Loucy (cell line): ENCODE results near the gene IFT80.

Source experiments
- H2AFZ ChIP-seq: fragments of 200-600 bp; sonication (generic); 2 replicates; pipeline ENCODE4 v1.6.0; 2016; ENCODE audit warnings: antibody characterized with exemption, mild to moderate bottlenecking, low read length, moderate library complexity
- H3F3A ChIP-seq: fragments of 200-600 bp; 2 replicates; pipeline ENCODE4 v1.6.0; 2016; ENCODE audit warnings: antibody characterized with exemption, low read depth, mild to moderate bottlenecking
- H3K27me3 ChIP-seq: fragments of 200-600 bp; sonication (generic); 2 replicates; pipeline ENCODE4 v1.6.1; 2014; ENCODE audit warnings: low read length, mild to moderate bottlenecking; ENCODE audit not compliant: insufficient read depth, poor library complexity, severe bottlenecking
- H3K36me3 ChIP-seq: fragments of 200-600 bp; sonication (generic); 2 replicates; pipeline ENCODE4 v1.6.1; 2016; ENCODE audit warnings: low read length; ENCODE audit not compliant: insufficient read depth
- H3K4me1 ChIP-seq: fragments of 200-600 bp; sonication (generic); 2 replicates; pipeline ENCODE4 v1.5.1; 2014; ENCODE audit warnings: low read length, mild to moderate bottlenecking; ENCODE audit not compliant: insufficient read depth, poor library complexity, severe bottlenecking
- H3K4me2 ChIP-seq: fragments of 200-600 bp; sonication (generic); 2 replicates; pipeline ENCODE4 v1.6.0; 2014; ENCODE audit warnings: antibody characterized with exemption, low read length, low read depth, mild to moderate bottlenecking; ENCODE audit not compliant: poor library complexity, severe bottlenecking
- H3K4me3 ChIP-seq: fragments of 200-600 bp; sonication (generic); 2 replicates; pipeline ENCODE4 v1.5.1; 2014; ENCODE audit warnings: low read length, mild to moderate bottlenecking, mixed read lengths; ENCODE audit not compliant: poor library complexity, severe bottlenecking
- H3K79me2 ChIP-seq: fragments of 200-600 bp; sonication (generic); 2 replicates; pipeline ENCODE4 v1.6.1; 2014; ENCODE audit warnings: low read length; ENCODE audit not compliant: insufficient read depth
- H3K9ac ChIP-seq: fragments of 200-600 bp; sonication (generic); 2 replicates; pipeline ENCODE4 v1.6.0; 2014; ENCODE audit warnings: mild to moderate bottlenecking, low read depth, low read length, moderate library complexity; ENCODE audit not compliant: poor library complexity, severe bottlenecking
- H3K9me2 ChIP-seq: fragments of 200-600 bp; sonication (generic); replicated peaks from 2 replicates; pipeline ENCODE4 v1.6.1; 2016; ENCODE audit warnings: low read depth, low read length, mixed read lengths
- H3K9me3 ChIP-seq: fragments of 200-600 bp; sonication (generic); 2 replicates; pipeline ENCODE4 v1.6.1; 2014; ENCODE audit warnings: mild to moderate bottlenecking, antibody characterized with exemption, low read length, low read depth; ENCODE audit not compliant: insufficient read depth
- H4K20me1 ChIP-seq: fragments of 200-600 bp; sonication (generic); 2 replicates; pipeline ENCODE4 v1.6.0; 2014; ENCODE audit warnings: antibody characterized with exemption, low read length, mild to moderate bottlenecking; ENCODE audit not compliant: insufficient read depth, poor library complexity, severe bottlenecking
- CTCF ChIP-seq: fragments of 200-600 bp; sonication (generic); conservative IDR thresholded peaks from 2 replicates; pipeline ENCODE4 v1.5.1; 2014; ENCODE audit warnings: mild to moderate bottlenecking, antibody characterized with exemption, low read length
- EZH2phosphoT487 ChIP-seq: fragments of 200-600 bp; IDR thresholded peaks from 2 replicates; pipeline ENCODE4 v1.6.1; 2018; ENCODE audit warnings: antibody characterized with exemption, mild to moderate bottlenecking, moderate library complexity, borderline replicate concordance

Gene IFT80

GRCh38 chr3:160384639-160385318 lies 14.2 kb downstream of the IFT80 start:
- no peak overlapping the region for H3K4me3 ChIP-seq
- no peak overlapping the region for H3K4me2 ChIP-seq
- H3K9ac ChIP-seq, result no peak overlapping the region
- no peaks in the 10 kb centered on the region for H3F3A ChIP-seq
- H3K79me2 ChIP-seq, result no peaks in the 10 kb centered on the region
- TF ChIP-seq CTCF (no peak), EZH2phosphoT487 (no peak)
- no peaks in the 10 kb centered on the region for H3K9me2 ChIP-seq
- H4K20me1 ChIP-seq, result no peaks in the 10 kb centered on the region
- H3K9me3 ChIP-seq, result no peaks in the 10 kb centered on the region
- H3K27me3 ChIP-seq, result no peaks in the 10 kb centered on the region
- no peaks in the 10 kb centered on the region for H3K36me3 ChIP-seq
- H3K4me1 ChIP-seq, result no peaks in the 10 kb centered on the region
- H2AFZ ChIP-seq, result no peak overlapping the region

- no peaks in the 10 kb centered on the region for H3K27me3 ChIP-seq
- H2AFZ ChIP-seq, result no peak overlapping the region
- no peaks in the 10 kb centered on the region for H3K9me3 ChIP-seq
- no peaks in the 10 kb centered on the region for H3K79me2 ChIP-seq
- no peaks in the 10 kb centered on the region for H3K4me1 ChIP-seq
- H3K4me3 ChIP-seq, result no peak overlapping the region
- 0 out of 2 replicates have a peak, but pooled peaks cover 3% of the 10 kb centered on the region for H3K36me3 ChIP-seq
- no peaks in the 10 kb centered on the region for H3K9me2 ChIP-seq
- no peaks in the 10 kb centered on the region for H4K20me1 ChIP-seq
- H3F3A ChIP-seq, result no peaks in the 10 kb centered on the region
- no peak for TF ChIP-seq EZH2phosphoT487
- no peak for TF ChIP-seq CTCF
- no peak overlapping the region for H3K9ac ChIP-seq
- no peak overlapping the region for H3K4me2 ChIP-seq
Measured at GRCh38 chr3:160381470-160381869, 17.6 kb downstream of the IFT80 start.

- H3K27me3 ChIP-seq, result no peaks in the 10 kb centered on the region
- no peaks in the 10 kb centered on the region for H3F3A ChIP-seq
- no peak overlapping the region for H3K4me2 ChIP-seq
- H3K9me2 ChIP-seq, result no peaks in the 10 kb centered on the region
- H4K20me1 ChIP-seq, result no peaks in the 10 kb centered on the region
- no peaks in the 10 kb centered on the region for H3K9me3 ChIP-seq
- no peaks in the 10 kb centered on the region for H3K4me1 ChIP-seq
- no peaks in the 10 kb centered on the region for H3K79me2 ChIP-seq
- 0 out of 2 replicates have a peak, but pooled peaks cover 3% of the 10 kb centered on the region for H3K36me3 ChIP-seq
- H2AFZ ChIP-seq, result no peak overlapping the region
- TF ChIP-seq EZH2phosphoT487, result no peak
- TF ChIP-seq CTCF, result no peak
- H3K4me3 ChIP-seq, result no peak overlapping the region
- no peak overlapping the region for H3K9ac ChIP-seq
Measured at GRCh38 chr3:160379628-160380214, 19.3 kb downstream of the IFT80 start.
